H1 (cell line): ENCODE measurements around the gene CACNA1B. TPM values are rescaled to one million over a fixed set of nuclear protein-coding genes. Genes with fewer than 3 reads are reported as not detected.

ENCODE experiments used
- CTCF ChIA-PET: fragments of 300-600 bp; sonication (Branson Sonifier 250); formaldehyde crosslinking; loops from one replicate; lab custom pipeline; 2021; ENCODE audit not compliant: partially characterized antibody; lab: Charles Lee
- POLR2A ChIA-PET: fragments of 300-600 bp; sonication (Branson Sonifier 250); formaldehyde crosslinking; loops from one replicate; lab custom pipeline; 2021; ENCODE audit warnings: inconsistent platforms; ENCODE audit not compliant: partially characterized antibody; lab: Charles Lee
- DNase-seq, 2 experiments: peaks; one replicate each; pipeline versions ENCODE4 v3.0.0 to v3.0.0-alpha.2; 2010 to 2022; ENCODE audit warnings: low spot score in 2 of 2, low read depth in 1 of 2, mixed read lengths in 1 of 2
- FAIRE-seq: peaks from 2 replicates; lab custom pipeline; 2011; peaks lifted over from hg19 to GRCh38; lab: Jason Lieb, UNC
- H2AFZ ChIP-seq: 2 replicates; pipeline ENCODE4 v1.8.1; 2012; ENCODE audit warnings: low read length, inconsistent platforms
- H2AK5ac ChIP-seq: 2 replicates; pipeline ENCODE4 v1.6.1; 2013; ENCODE audit warnings: low read depth, low read length
- H2BK120ac ChIP-seq: replicated peaks from 2 replicates; pipeline ENCODE3; 2013; ENCODE audit warnings: low read depth, low read length, inconsistent platforms
- H2BK12ac ChIP-seq: 2 replicates; pipeline ENCODE4 v1.6.1; 2013; ENCODE audit warnings: low read depth, low read length
- H2BK15ac ChIP-seq: 2 replicates; pipeline ENCODE4 v1.6.1; 2013; ENCODE audit warnings: low read length
- H2BK20ac ChIP-seq: 2 replicates; pipeline ENCODE4 v1.6.1; 2013; ENCODE audit warnings: low read length
- H2BK5ac ChIP-seq: 2 replicates; pipeline ENCODE4 v1.6.1; 2013; ENCODE audit warnings: low read depth, low read length
- H3K14ac ChIP-seq: 2 replicates; pipeline ENCODE4 v1.6.1; 2013; ENCODE audit warnings: inconsistent platforms; ENCODE audit not compliant: insufficient read length
- H3K18ac ChIP-seq: 2 replicates; pipeline ENCODE4 v1.6.1; 2013; ENCODE audit warnings: low read length; ENCODE audit errors: extremely low read depth
- H3K23ac ChIP-seq: 2 replicates; pipeline ENCODE4 v1.6.1; 2013; ENCODE audit warnings: inconsistent platforms; ENCODE audit not compliant: insufficient read length
- H3K23me2 ChIP-seq: 2 replicates; pipeline ENCODE4 v1.6.1; 2013; ENCODE audit warnings: low read depth, low read length
- H3K27ac ChIP-seq: 2 replicates; pipeline ENCODE4 v1.6.1; 2011; ENCODE audit warnings: low read depth, low read length, inconsistent platforms
- H3K27me3 ChIP-seq, 4 experiments: replicated peaks in 1 of 4; 1 replicate in 1 of 4; 2 replicates in 3 of 4; pipeline versions ENCODE4 v1.6.1 to v1.8.1; 2011 to 2013; ENCODE audit warnings: low read length in 3 of 4, mild to moderate bottlenecking in 3 of 4, inconsistent platforms in 2 of 4, mixed read lengths in 2 of 4, moderate library complexity in 1 of 4; ENCODE audit not compliant: control insufficient read depth in 3 of 4, insufficient read depth in 3 of 4; ENCODE audit errors: extremely low read depth in 1 of 4
- H3K36me3 ChIP-seq, 4 experiments: 2 replicates each; pipeline versions ENCODE4 v1.6.1 to v1.8.1; 2011 to 2013; ENCODE audit warnings: mild to moderate bottlenecking in 4 of 4, low read length in 3 of 4, moderate library complexity in 2 of 4, control low read depth in 1 of 4, inconsistent platforms in 1 of 4; ENCODE audit not compliant: insufficient read depth in 4 of 4, control insufficient read depth in 2 of 4
- H3K4ac ChIP-seq: replicated peaks from 2 replicates; pipeline ENCODE3; 2013; ENCODE audit warnings: low read length, low read depth, mixed read lengths, inconsistent platforms; ENCODE audit not compliant: insufficient read length
- H3K4me1 ChIP-seq, 4 experiments: replicated peaks in 1 of 4; 1 replicate in 1 of 4; 2 replicates in 3 of 4; pipeline versions ENCODE4 v1.6.1 to v1.8.1; 2011 to 2013; ENCODE audit warnings: low read length in 3 of 4, inconsistent platforms in 2 of 4, mixed read lengths in 1 of 4; ENCODE audit not compliant: insufficient read depth in 4 of 4, control insufficient read depth in 3 of 4
- H3K4me2 ChIP-seq, 2 experiments: 2 replicates each; pipeline versions ENCODE4 v1.6.1 to v1.8.1; 2011 to 2013; ENCODE audit warnings: low read depth in 2 of 2, low read length in 2 of 2, control low read depth in 1 of 2, inconsistent platforms in 1 of 2, mild to moderate bottlenecking in 1 of 2; ENCODE audit not compliant: insufficient read depth in 1 of 2
- H3K4me3 ChIP-seq, 4 experiments: fragments of 200-600, 300-600 bp in 1 of 4; sonication (generic), shearing (Covaris generic), sonication (Bioruptor Twin) in 1 of 4; 2 replicates each; pipeline versions ENCODE4 v1.5.1 to v1.8.1; 2011 to 2016; ENCODE audit warnings: low read length in 4 of 4, low read depth in 3 of 4, control low read depth in 2 of 4, inconsistent platforms in 2 of 4, mild to moderate bottlenecking in 2 of 4, mixed read lengths in 1 of 4, moderate library complexity in 1 of 4; ENCODE audit not compliant: insufficient read depth in 2 of 4; ENCODE audit errors: extremely low read depth in 1 of 4
- H3K56ac ChIP-seq: replicated peaks from 2 replicates; pipeline ENCODE3; 2013; ENCODE audit warnings: low read depth, mild to moderate bottlenecking, mixed read lengths, low read length, inconsistent platforms; ENCODE audit not compliant: insufficient read length
- H3K79me1 ChIP-seq: 2 replicates; pipeline ENCODE4 v1.6.1; 2013; ENCODE audit warnings: low read depth, low read length, control low read depth
- H3K79me2 ChIP-seq, 2 experiments: 2 replicates each; pipeline versions ENCODE4 v1.6.1 to v1.8.1; 2012 to 2013; ENCODE audit warnings: low read length in 2 of 2, mild to moderate bottlenecking in 2 of 2, inconsistent platforms in 1 of 2; ENCODE audit not compliant: insufficient read depth in 2 of 2, control insufficient read depth in 1 of 2
- H3K9ac ChIP-seq, 4 experiments: replicated peaks in 1 of 4; 1 replicate in 1 of 4; 2 replicates in 3 of 4; pipeline versions ENCODE4 v1.6.1 to v1.8.1; 2011 to 2013; ENCODE audit warnings: low read depth in 3 of 4, low read length in 3 of 4, control low read depth in 2 of 4, mild to moderate bottlenecking in 2 of 4, moderate library complexity in 2 of 4, inconsistent platforms in 1 of 4; ENCODE audit errors: extremely low read depth in 1 of 4
- H3K9me3 ChIP-seq, 2 experiments: 2 replicates each; pipeline versions ENCODE4 v1.6.1 to v1.8.1; 2012 to 2013; ENCODE audit warnings: mild to moderate bottlenecking in 2 of 2, moderate library complexity in 2 of 2, control low read depth in 1 of 2, inconsistent platforms in 1 of 2, low read depth in 1 of 2, low read length in 1 of 2, mixed read lengths in 1 of 2; ENCODE audit not compliant: insufficient read depth in 2 of 2
- H4K20me1 ChIP-seq, 2 experiments: replicated peaks in 1 of 2; 2 replicates each; pipeline versions ENCODE3 to v1.8.1; 2011 to 2013; ENCODE audit warnings: inconsistent platforms in 2 of 2, low read length in 2 of 2, mild to moderate bottlenecking in 1 of 2; ENCODE audit not compliant: insufficient read depth in 2 of 2, control insufficient read depth in 1 of 2
- H4K5ac ChIP-seq: 2 replicates; pipeline ENCODE4 v1.6.1; 2013; ENCODE audit warnings: low read length, low read depth, mixed read lengths, inconsistent platforms; ENCODE audit not compliant: insufficient read length
- H4K8ac ChIP-seq: 2 replicates; pipeline ENCODE4 v1.8.0; 2013; ENCODE audit warnings: mild to moderate bottlenecking, moderate library complexity, low read length, inconsistent platforms; ENCODE audit not compliant: insufficient read depth; ENCODE audit errors: extremely low read depth
- H4K91ac ChIP-seq: replicated peaks from 2 replicates; pipeline ENCODE3; 2013; ENCODE audit warnings: low read length, mixed read lengths, inconsistent platforms; ENCODE audit not compliant: insufficient read length
- ASH2L ChIP-seq: fragments of 200-600, 300-600 bp; sonication (generic); IDR thresholded peaks from one replicate; pipeline ENCODE4 v1.7.1; 2017; ENCODE audit warnings: low read length
- BRCA1 ChIP-seq: IDR thresholded peaks from 2 replicates; pipeline ENCODE4 v1.6.1; 2012; ENCODE audit warnings: low read depth, low read length, improper control_type of control experiment
- EGR1 ChIP-seq: IDR thresholded peaks from 2 replicates; pipeline ENCODE4 v1.6.1; 2011; ENCODE audit warnings: low read depth, low read length, borderline replicate concordance
- GABPA ChIP-seq: IDR thresholded peaks from 2 replicates; pipeline ENCODE4 v1.6.1; 2011; ENCODE audit warnings: mild to moderate bottlenecking, low read length, moderate library complexity, borderline replicate concordance; ENCODE audit not compliant: insufficient read depth
- KDM4A ChIP-seq: IDR thresholded peaks from one replicate; pipeline ENCODE4 v1.7.1; 2012; ENCODE audit warnings: low read depth, mild to moderate bottlenecking, moderate library complexity, low read length, inconsistent platforms; ENCODE audit not compliant: severe bottlenecking
- PHF8 ChIP-seq: fragments of 200-600 bp; sonication (generic); conservative IDR thresholded peaks from 2 replicates; pipeline ENCODE4 v1.7.1; 2012; ENCODE audit warnings: low read depth, mild to moderate bottlenecking, inconsistent platforms, low read length, moderate library complexity
- RXRA ChIP-seq: IDR thresholded peaks from 2 replicates; pipeline ENCODE4 v1.6.1; 2011; ENCODE audit warnings: low read depth, mild to moderate bottlenecking, low read length, moderate library complexity; ENCODE audit not compliant: insufficient read depth
- SAP30 ChIP-seq: fragments of 300-600 bp; sonication (generic); IDR thresholded peaks from 2 replicates; pipeline ENCODE4 v1.7.1; 2012; ENCODE audit warnings: low read length, moderate library complexity, mild to moderate bottlenecking, inconsistent platforms; ENCODE audit not compliant: insufficient read depth, insufficient replicate concordance
- SIRT6 ChIP-seq: IDR thresholded peaks from one replicate; pipeline ENCODE4 v1.7.1; 2012; ENCODE audit warnings: low read length, inconsistent platforms
- USF2 ChIP-seq: IDR thresholded peaks from 2 replicates; pipeline ENCODE4 v1.6.1; 2011; ENCODE audit warnings: low read length, improper control_type of control experiment
- WGBS, 2 experiments: shearing (Covaris generic) in 1 of 2; methylation state at CpG; one replicate each; pipeline versions ENCODE4 v1.1.6 to v1.1.7; 2013 to 2015; ENCODE audit warnings: low lambda C conversion rate in 2 of 2, mixed read lengths in 2 of 2, inconsistent platforms in 1 of 2, low coverage in 1 of 2, missing lambda C conversion rate in 1 of 2; ENCODE audit not compliant: insufficient replicate concordance in 2 of 2, insufficient coverage in 1 of 2, insufficient read length in 1 of 2; ENCODE audit errors: extremely low coverage in 1 of 2, missing lambda C conversion rate in 1 of 2; 5-methylcytosine and 5-hydroxymethylcytosine counted together
- polyA plus RNA-seq, 7 experiments: library from polyadenylated mRNA; depleted of rRNA in 3 of 7; stranded (reverse) in 5 of 7; unstranded in 2 of 7; fragments of >200 nt in 5 of 7; fragments of 200-250 nt in 2 of 7; gene quantifications; 1 replicate in 5 of 7; 2 replicates in 1 of 7; 4 replicates in 1 of 7; pipeline versions ENCODE4 v1.2.1 to v1.2.3, GENCODE V29; 2011 to 2013; ENCODE audit warnings: missing spikeins in 2 of 7, mixed read lengths in 2 of 7
- total RNA-seq: library from RNA; stranded (reverse); fragmentation: NEBNext Ultra II Directional; extraction: Animal tissue kit (Norgen Biotek cat#: 25700); gene quantifications from 2 replicates; pipeline ENCODE4 v1.2.1, GENCODE V29; 2021
- TF ChIP-seq, protein P1 (sequence below): IDR thresholded peaks from 2 replicates; pipeline ENCODE4 v1.6.1; 2011; ENCODE audit warnings: low read depth, mild to moderate bottlenecking, low read length; ENCODE audit not compliant: insufficient read depth

Gene CACNA1B
- total and polyA plus RNA-seq, 2 of the 8 experiments (the other 6 are each of a cell fraction or from before 2014, with no cell fraction given) = 1.5 to 5.7 TPM

GRCh38 chr9:137977571-137978261 is 100.1 kb downstream of the CACNA1B start:
- Histone ChIP-seq H3K79me1 (no peaks in the 10 kb centered on the region), H3K79me2 (no peaks in the 10 kb centered on the region), H3K56ac (no peak overlapping the region), H2BK20ac (no peak overlapping the region), H3K4me3 (no peak overlapping the region), H4K5ac (no peak overlapping the region), H4K8ac (peak overlapping the region; percentile 51; the same call in 1 of the 2 replicates), H2BK15ac (no peak overlapping the region), H3K9ac (no peak overlapping the region), H3K18ac (no peak overlapping the region), H3K4me1 (no peaks in the 10 kb centered on the region), H3K23ac (no peak overlapping the region), H2BK120ac (no peak overlapping the region), H3K36me3 (peaks cover 0 to 3% (median 0%) of the 10 kb centered on the region in 4 experiments; a peak in 1 of 8 replicates), H3K9me3 (peaks cover 15 to 54% of the 10 kb centered on the region in 2 experiments), H2AK5ac (no peak overlapping the region), H4K20me1 (peaks cover 0 to 4% of the 10 kb centered on the region in 2 experiments), H3K14ac (no peak overlapping the region), H3K27me3 (no peaks in the 10 kb centered on the region), H2BK12ac (no peak overlapping the region), H2AFZ (no peak overlapping the region), H3K4ac (no peak overlapping the region), H2BK5ac (no peak overlapping the region), H3K4me2 (no peak overlapping the region), H3K23me2 (no peaks in the 10 kb centered on the region), H4K91ac (no peak overlapping the region), H3K27ac (no peak overlapping the region)
- POLR2A ChIA-PET = no interaction called here
- CTCF ChIA-PET = interaction anchor here (0.6 kb wide), 1 partner anchor 70 kb away, joined by 3 read pairs; no protein-coding TSS in a partner anchor
- 95% methylated on average over 7 of the region's 8 CpGs; no CpG with 5 or more reads in 1 of the 2 experiments for WGBS, 2 experiments
- no peak for DNase-seq
- no peak for FAIRE-seq
- TF ChIP-seq KDM4A (no peak), BRCA1 (no peak), RXRA (no peak), PHF8 (no peak), SIRT6 (no peak), SAP30 (no peak), EGR1 (no peak), ASH2L (no peak), USF2 (no peak), GABPA (no peak)
- TF ChIP-seq, protein P1, sequence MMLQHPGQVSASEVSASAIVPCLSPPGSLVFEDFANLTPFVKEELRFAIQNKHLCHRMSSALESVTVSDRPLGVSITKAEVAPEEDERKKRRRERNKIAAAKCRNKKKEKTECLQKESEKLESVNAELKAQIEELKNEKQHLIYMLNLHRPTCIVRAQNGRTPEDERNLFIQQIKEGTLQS = no peak
